Upper lobe of left lung (tissue), 4 donors: ENCODE measurements around the gene ATF6.

Experiments
- EP300 ChIP-seq, 4 donors: sonication (generic); formaldehyde crosslinking; IDR thresholded peaks; one replicate each; pipeline ENCODE4 v1.5.1; 2017; ENCODE audit warnings: antibody characterized with exemption in 4 of 4, control low read depth in 2 of 4
- TF ChIP-seq, protein P1 (sequence below), 6 experiments: fragments of 450-650 bp in 4 of 6; fragments of 200-600 bp in 2 of 6; sonication (generic) in 2 of 6; IDR thresholded peaks; one replicate each; pipeline ENCODE4 v1.5.1; 2016 to 2019; ENCODE audit warnings: antibody characterized with exemption in 6 of 6

DNA sequence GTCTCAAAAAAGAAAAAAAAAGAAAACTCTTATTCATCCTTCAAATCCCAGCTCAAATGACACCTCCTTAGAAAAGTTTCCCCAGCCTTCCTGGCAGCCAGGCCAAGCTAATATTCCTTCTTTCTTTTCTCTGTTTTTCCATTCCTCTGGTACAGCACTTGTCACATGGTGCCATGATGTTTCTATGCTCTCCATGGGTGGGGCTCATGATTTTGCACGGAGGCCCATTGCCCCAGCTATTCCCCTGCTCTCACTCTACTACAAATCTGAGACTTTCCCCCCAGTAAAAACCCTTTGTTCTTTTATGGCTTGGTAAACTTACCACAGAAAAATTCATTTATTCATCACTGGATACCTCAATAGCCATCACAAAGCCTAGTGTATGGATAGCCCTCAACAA, 231.0 kb downstream of the ATF6 start:
- TF ChIP-seq, protein P1, sequence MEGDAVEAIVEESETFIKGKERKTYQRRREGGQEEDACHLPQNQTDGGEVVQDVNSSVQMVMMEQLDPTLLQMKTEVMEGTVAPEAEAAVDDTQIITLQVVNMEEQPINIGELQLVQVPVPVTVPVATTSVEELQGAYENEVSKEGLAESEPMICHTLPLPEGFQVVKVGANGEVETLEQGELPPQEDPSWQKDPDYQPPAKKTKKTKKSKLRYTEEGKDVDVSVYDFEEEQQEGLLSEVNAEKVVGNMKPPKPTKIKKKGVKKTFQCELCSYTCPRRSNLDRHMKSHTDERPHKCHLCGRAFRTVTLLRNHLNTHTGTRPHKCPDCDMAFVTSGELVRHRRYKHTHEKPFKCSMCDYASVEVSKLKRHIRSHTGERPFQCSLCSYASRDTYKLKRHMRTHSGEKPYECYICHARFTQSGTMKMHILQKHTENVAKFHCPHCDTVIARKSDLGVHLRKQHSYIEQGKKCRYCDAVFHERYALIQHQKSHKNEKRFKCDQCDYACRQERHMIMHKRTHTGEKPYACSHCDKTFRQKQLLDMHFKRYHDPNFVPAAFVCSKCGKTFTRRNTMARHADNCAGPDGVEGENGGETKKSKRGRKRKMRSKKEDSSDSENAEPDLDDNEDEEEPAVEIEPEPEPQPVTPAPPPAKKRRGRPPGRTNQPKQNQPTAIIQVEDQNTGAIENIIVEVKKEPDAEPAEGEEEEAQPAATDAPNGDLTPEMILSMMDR (IDR thresholded peaks at IDR 0.05): no peak
- no peak for TF ChIP-seq EP300 (IDR thresholded peaks at IDR 0.05)
